ENCODE measurements around the gene TMEM190.
"Not testable (repeated sequence)": the region's sequence is repeated elsewhere in the genome, so short reads cannot be mapped to it uniquely, and the experiment has no call there.

GRCh38 chr19:55329791-55330190 lies 46.8 kb upstream of the TMEM190 start:
- TF ChIP-seq, protein P1, sequence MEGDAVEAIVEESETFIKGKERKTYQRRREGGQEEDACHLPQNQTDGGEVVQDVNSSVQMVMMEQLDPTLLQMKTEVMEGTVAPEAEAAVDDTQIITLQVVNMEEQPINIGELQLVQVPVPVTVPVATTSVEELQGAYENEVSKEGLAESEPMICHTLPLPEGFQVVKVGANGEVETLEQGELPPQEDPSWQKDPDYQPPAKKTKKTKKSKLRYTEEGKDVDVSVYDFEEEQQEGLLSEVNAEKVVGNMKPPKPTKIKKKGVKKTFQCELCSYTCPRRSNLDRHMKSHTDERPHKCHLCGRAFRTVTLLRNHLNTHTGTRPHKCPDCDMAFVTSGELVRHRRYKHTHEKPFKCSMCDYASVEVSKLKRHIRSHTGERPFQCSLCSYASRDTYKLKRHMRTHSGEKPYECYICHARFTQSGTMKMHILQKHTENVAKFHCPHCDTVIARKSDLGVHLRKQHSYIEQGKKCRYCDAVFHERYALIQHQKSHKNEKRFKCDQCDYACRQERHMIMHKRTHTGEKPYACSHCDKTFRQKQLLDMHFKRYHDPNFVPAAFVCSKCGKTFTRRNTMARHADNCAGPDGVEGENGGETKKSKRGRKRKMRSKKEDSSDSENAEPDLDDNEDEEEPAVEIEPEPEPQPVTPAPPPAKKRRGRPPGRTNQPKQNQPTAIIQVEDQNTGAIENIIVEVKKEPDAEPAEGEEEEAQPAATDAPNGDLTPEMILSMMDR (IDR thresholded peaks at IDR 0.05), result not testable (repeated sequence)
- not testable (repeated sequence) for TF ChIP-seq POLR2A, EP300 (IDR thresholded peaks at IDR 0.05)
